RWPE2 (cell line): ENCODE data around the gene TSPAN2.

Source experiments
- ATAC-seq: fragments of 200-7000 bp; cut with Tn5 transposase; 3 replicates; pipeline ENCODE4 v1.9.1; 2021; ENCODE audit warnings: low read depth
- DNase-seq: peaks from one replicate; pipeline ENCODE4 v3.0.0-alpha.2; 2020; ENCODE audit warnings: low spot score
- H3K27ac ChIP-seq: fragments of 450-650 bp; 2 replicates; pipeline ENCODE4 v1.5.1; 2017; ENCODE audit warnings: mild to moderate bottlenecking; ENCODE audit not compliant: poor library complexity, severe bottlenecking
- H3K27me3 ChIP-seq: fragments of 250-450 bp; sonication (Bioruptor Pico); 2 replicates; pipeline ENCODE4 v1.5.1; 2021; ENCODE audit warnings: mild to moderate bottlenecking, moderate library complexity; ENCODE audit not compliant: insufficient read depth, poor library complexity, severe bottlenecking
- H3K36me3 ChIP-seq: fragments of 250-450 bp; sonication (Bioruptor Pico); 2 replicates; pipeline ENCODE4 v1.5.1; 2020; ENCODE audit warnings: low read depth, mild to moderate bottlenecking, moderate library complexity
- H3K4me1 ChIP-seq: fragments of 250-450 bp; sonication (Bioruptor Pico); 2 replicates; pipeline ENCODE4 v1.5.1; 2021; ENCODE audit warnings: mild to moderate bottlenecking, moderate library complexity; ENCODE audit not compliant: insufficient read depth, poor library complexity, severe bottlenecking
- H3K4me3 ChIP-seq: fragments of 250-450 bp; sonication (Bioruptor Pico); 2 replicates; pipeline ENCODE4 v1.5.1; 2021; ENCODE audit warnings: mild to moderate bottlenecking, moderate library complexity; ENCODE audit not compliant: severe bottlenecking
- H3K9me3 ChIP-seq: fragments of 250-450 bp; sonication (Bioruptor Pico); 2 replicates; pipeline ENCODE4 v1.5.1; 2021; ENCODE audit warnings: mild to moderate bottlenecking, moderate library complexity; ENCODE audit not compliant: severe bottlenecking
- TF ChIP-seq, protein P1 (sequence below): fragments of 450-650 bp; IDR thresholded peaks from one replicate; pipeline ENCODE4 v1.5.1; 2017; ENCODE audit warnings: mild to moderate bottlenecking, moderate library complexity; ENCODE audit not compliant: poor library complexity, severe bottlenecking

TSPAN2 gene

GRCh38 chr1:115057661-115058254 lies 31.5 kb downstream of the TSPAN2 start:
- ATAC-seq = no peak
- DNase-seq = no peak
- H3K27me3 ChIP-seq = no peaks in the 10 kb centered on the region
- H3K27ac ChIP-seq = no peak overlapping the region
- no peaks in the 10 kb centered on the region for H3K9me3 ChIP-seq
- H3K4me1 ChIP-seq = peaks cover 7% of the 10 kb centered on the region
- H3K4me3 ChIP-seq = no peak overlapping the region
- H3K36me3 ChIP-seq = no peaks in the 10 kb centered on the region
- TF ChIP-seq, protein P1, sequence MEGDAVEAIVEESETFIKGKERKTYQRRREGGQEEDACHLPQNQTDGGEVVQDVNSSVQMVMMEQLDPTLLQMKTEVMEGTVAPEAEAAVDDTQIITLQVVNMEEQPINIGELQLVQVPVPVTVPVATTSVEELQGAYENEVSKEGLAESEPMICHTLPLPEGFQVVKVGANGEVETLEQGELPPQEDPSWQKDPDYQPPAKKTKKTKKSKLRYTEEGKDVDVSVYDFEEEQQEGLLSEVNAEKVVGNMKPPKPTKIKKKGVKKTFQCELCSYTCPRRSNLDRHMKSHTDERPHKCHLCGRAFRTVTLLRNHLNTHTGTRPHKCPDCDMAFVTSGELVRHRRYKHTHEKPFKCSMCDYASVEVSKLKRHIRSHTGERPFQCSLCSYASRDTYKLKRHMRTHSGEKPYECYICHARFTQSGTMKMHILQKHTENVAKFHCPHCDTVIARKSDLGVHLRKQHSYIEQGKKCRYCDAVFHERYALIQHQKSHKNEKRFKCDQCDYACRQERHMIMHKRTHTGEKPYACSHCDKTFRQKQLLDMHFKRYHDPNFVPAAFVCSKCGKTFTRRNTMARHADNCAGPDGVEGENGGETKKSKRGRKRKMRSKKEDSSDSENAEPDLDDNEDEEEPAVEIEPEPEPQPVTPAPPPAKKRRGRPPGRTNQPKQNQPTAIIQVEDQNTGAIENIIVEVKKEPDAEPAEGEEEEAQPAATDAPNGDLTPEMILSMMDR = no peak

- H3K4me1 ChIP-seq = peaks cover 7% of the 10 kb centered on the region
- H3K4me3 ChIP-seq = no peak overlapping the region
- H3K9me3 ChIP-seq = no peaks in the 10 kb centered on the region
- DNase-seq = no peak
- H3K36me3 ChIP-seq = no peaks in the 10 kb centered on the region
- ATAC-seq = no peak
- TF ChIP-seq, protein P1 = no peak
- no peak overlapping the region for H3K27ac ChIP-seq
- no peaks in the 10 kb centered on the region for H3K27me3 ChIP-seq
Measured at GRCh38 chr1:115056395-115056798, 32.9 kb downstream of the TSPAN2 start.

- no peak overlapping the region for H3K27ac ChIP-seq
- ATAC-seq (peak; percentile 86), DNase-seq (no peak)
- H3K9me3 ChIP-seq = no peaks in the 10 kb centered on the region
- no peaks in the 10 kb centered on the region for H3K36me3 ChIP-seq
- H3K27me3 ChIP-seq = no peaks in the 10 kb centered on the region
- H3K4me1 ChIP-seq = peaks cover 7% of the 10 kb centered on the region
- TF ChIP-seq, protein P1 = peak; percentile 90
- no peak overlapping the region for H3K4me3 ChIP-seq
Measured at GRCh38 chr1:115052454-115053083, 36.7 kb downstream of the TSPAN2 start.

GRCh38 chr1:115051850-115052249 lies 37.5 kb downstream of the TSPAN2 start:
- H3K27ac ChIP-seq = no peak overlapping the region
- TF ChIP-seq, protein P1 = no peak
- peaks cover 7% of the 10 kb centered on the region for H3K4me1 ChIP-seq
- no peak for DNase-seq
- H3K36me3 ChIP-seq = no peaks in the 10 kb centered on the region
- H3K9me3 ChIP-seq = no peaks in the 10 kb centered on the region
- peak; percentile 97 for ATAC-seq
- H3K27me3 ChIP-seq = no peaks in the 10 kb centered on the region
- H3K4me3 ChIP-seq = no peak overlapping the region

DNA sequence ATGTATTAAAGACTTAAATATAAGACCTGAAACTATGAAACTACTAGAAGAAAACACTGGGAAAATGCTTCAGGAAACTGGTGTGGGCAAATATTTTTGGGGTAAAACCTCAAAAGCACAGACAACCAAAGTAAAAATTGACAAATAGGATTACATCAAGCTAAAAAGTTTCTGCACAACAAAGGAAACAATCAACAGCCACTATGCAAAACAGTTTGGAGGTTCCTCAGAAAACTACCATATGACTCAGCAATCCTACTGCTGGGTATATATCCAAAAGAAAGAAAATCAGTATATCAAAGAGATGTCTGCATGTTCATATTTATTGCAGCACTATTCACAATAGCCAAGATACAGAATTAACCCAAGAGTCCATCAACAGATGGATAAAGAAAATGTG lies 42.6 kb downstream of the TSPAN2 start:
- Histone ChIP-seq H3K36me3 (no peaks in the 10 kb centered on the region), H3K4me3 (no peak overlapping the region), H3K4me1 (peaks cover 1% of the 10 kb centered on the region), H3K27ac (no peak overlapping the region), H3K27me3 (no peaks in the 10 kb centered on the region), H3K9me3 (no peaks in the 10 kb centered on the region)
- no peak for DNase-seq
- no peak for ATAC-seq
- TF ChIP-seq, protein P1 = no peak
